ENCODE results near the gene AMPD3. TPM values are rescaled to one million over a fixed set of nuclear protein-coding genes. Genes with fewer than 3 reads are reported as not detected.

AMPD3 gene
- total and polyA plus RNA-seq, 2 of the 13 experiments (the other 11 are each of a cell fraction or from before 2014, with no cell fraction given), result 0.33 to 2.3 TPM

DNA sequence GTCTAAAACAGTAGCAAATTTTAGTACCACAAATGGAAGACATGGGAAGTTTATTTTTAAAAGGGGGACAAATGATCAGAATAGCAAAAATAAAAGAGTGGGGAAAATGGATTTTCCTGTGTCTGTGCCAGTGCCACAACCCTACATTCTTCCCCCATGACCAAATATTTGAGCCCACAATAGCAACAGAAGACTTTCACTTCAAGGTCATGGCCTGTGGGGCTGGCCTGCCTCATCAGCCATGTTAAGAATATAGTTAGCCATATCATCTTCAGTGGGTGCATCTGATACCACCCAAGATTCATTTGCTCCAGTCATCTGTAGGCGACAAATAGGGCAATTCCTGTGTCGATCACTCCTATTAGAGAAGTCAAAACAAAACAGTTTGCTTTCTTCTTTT is 59.6 kb downstream of the AMPD3 start (continued):
- TF ChIP-seq, protein P1, sequence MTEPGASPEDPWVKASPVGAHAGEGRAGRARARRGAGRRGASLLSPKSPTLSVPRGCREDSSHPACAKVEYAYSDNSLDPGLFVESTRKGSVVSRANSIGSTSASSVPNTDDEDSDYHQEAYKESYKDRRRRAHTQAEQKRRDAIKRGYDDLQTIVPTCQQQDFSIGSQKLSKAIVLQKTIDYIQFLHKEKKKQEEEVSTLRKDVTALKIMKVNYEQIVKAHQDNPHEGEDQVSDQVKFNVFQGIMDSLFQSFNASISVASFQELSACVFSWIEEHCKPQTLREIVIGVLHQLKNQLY (CRISPR knock-in tag; IDR thresholded peaks at IDR 0.05), result no peak
- no peak for TF ChIP-seq TBX3 (IDR thresholded peaks at IDR 0.05; ENCODE audit: borderline replicate concordance)
- no peak for TF ChIP-seq SCMH1 (CRISPR knock-in tag; IDR thresholded peaks at IDR 0.05; ENCODE audit: borderline replicate concordance)
- no peak for TF ChIP-seq ZNF761 (CRISPR knock-in tag; conservative IDR thresholded peaks at IDR 0.05)
- TF ChIP-seq ZNF317 (CRISPR knock-in tag; IDR thresholded peaks at IDR 0.05), result no peak
- TF ChIP-seq, protein P2, sequence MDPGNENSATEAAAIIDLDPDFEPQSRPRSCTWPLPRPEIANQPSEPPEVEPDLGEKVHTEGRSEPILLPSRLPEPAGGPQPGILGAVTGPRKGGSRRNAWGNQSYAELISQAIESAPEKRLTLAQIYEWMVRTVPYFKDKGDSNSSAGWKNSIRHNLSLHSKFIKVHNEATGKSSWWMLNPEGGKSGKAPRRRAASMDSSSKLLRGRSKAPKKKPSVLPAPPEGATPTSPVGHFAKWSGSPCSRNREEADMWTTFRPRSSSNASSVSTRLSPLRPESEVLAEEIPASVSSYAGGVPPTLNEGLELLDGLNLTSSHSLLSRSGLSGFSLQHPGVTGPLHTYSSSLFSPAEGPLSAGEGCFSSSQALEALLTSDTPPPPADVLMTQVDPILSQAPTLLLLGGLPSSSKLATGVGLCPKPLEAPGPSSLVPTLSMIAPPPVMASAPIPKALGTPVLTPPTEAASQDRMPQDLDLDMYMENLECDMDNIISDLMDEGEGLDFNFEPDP (CRISPR knock-in tag; conservative IDR thresholded peaks at IDR 0.05), result no peak
- TF ChIP-seq, protein P3, sequence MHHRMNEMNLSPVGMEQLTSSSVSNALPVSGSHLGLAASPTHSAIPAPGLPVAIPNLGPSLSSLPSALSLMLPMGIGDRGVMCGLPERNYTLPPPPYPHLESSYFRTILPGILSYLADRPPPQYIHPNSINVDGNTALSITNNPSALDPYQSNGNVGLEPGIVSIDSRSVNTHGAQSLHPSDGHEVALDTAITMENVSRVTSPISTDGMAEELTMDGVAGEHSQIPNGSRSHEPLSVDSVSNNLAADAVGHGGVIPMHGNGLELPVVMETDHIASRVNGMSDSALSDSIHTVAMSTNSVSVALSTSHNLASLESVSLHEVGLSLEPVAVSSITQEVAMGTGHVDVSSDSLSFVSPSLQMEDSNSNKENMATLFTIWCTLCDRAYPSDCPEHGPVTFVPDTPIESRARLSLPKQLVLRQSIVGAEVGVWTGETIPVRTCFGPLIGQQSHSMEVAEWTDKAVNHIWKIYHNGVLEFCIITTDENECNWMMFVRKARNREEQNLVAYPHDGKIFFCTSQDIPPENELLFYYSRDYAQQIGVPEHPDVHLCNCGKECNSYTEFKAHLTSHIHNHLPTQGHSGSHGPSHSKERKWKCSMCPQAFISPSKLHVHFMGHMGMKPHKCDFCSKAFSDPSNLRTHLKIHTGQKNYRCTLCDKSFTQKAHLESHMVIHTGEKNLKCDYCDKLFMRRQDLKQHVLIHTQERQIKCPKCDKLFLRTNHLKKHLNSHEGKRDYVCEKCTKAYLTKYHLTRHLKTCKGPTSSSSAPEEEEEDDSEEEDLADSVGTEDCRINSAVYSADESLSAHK (CRISPR knock-in tag; IDR thresholded peaks at IDR 0.05; ENCODE audit: borderline replicate concordance), result no peak

DNA sequence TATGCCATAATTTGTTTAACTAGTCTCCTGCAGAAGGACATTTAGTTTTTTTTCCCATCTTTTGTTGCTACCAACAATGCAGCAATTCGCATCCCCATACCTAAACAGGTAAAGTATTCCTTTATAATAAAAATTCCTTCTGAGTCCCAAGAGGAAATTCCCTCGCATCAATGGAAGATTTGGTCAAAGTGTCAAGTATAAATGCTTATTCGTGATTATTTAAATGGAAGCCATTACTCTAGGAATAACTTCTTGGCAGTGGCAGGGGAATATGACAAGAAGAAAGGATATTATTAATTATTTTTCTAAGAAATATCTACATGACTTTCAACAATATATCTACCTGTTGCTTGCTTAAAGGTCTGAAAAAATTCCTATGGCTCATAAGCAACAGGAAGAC is 60.4 kb downstream of the AMPD3 start:
- no peak overlapping the region for H3K4me3 ChIP-seq (replicated peaks in 1 of 3; ENCODE audit: insufficient read depth in 1 of 3, low read depth in 2 of 3, low read length in 3 of 3)
- in situ Hi-C loops (cut with HindIII; ENCODE audit: extremely low pct_ligation_motif_present, low pct_unique_long_range_greater_than_20kb) (no loop called here), intact Hi-C loops (cut with micrococcal nuclease; ENCODE audit: unreplicated experiment) (no loop called here)
- no peaks in the 10 kb centered on the region for H3K79me2 ChIP-seq (ENCODE audit: insufficient read depth, low read length)
- no TSS peak for BruUV-seq (replicated peaks)
- H4K20me1 ChIP-seq (ENCODE audit: insufficient read depth, low read length), result no peaks in the 10 kb centered on the region
- H3K27ac ChIP-seq (ENCODE audit: extremely low read length, insufficient read depth, low read length), result no peak overlapping the region
- H3K4me2 ChIP-seq (ENCODE audit: low read depth, low read length), result no peak overlapping the region
- TF ChIP-seq ZBTB38 (CRISPR knock-in tag; IDR thresholded peaks at IDR 0.05) (no peak), FLYWCH1 (CRISPR knock-in tag; IDR thresholded peaks at IDR 0.05) (no peak), MAFK (conservative IDR thresholded peaks at IDR 0.05 in 1 of 2, IDR thresholded peaks at IDR 0.05 in 1 of 2; ENCODE audit: low read length in 2 of 2) (peak; percentile 28 to 45; a peak in 3 of 4 replicates), HDAC1 (CRISPR knock-in tag; IDR thresholded peaks at IDR 0.05) (no peak), MEF2D (CRISPR knock-in tag; IDR thresholded peaks at IDR 0.05) (no peak)
- TF ChIP-seq, protein P4, sequence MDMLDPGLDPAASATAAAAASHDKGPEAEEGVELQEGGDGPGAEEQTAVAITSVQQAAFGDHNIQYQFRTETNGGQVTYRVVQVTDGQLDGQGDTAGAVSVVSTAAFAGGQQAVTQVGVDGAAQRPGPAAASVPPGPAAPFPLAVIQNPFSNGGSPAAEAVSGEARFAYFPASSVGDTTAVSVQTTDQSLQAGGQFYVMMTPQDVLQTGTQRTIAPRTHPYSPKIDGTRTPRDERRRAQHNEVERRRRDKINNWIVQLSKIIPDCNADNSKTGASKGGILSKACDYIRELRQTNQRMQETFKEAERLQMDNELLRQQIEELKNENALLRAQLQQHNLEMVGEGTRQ (IDR thresholded peaks at IDR 0.05; ENCODE audit: low read depth, low read length), result no peak
- TF ChIP-seq, protein P4 (CRISPR knock-in tag; IDR thresholded peaks at IDR 0.05; ENCODE audit: borderline replicate concordance), result no peak
- H2AFZ ChIP-seq (ENCODE audit: low read length), result no peak overlapping the region
- no peaks in the 10 kb centered on the region for H3K9me3 ChIP-seq (ENCODE audit: low read length)
- ChIA-PET CTCF (ENCODE audit: low intra/inter-chr PET ratio, low total read pairs) (no interaction called here), POLR2A (no interaction called here)
- no peaks in the 10 kb centered on the region for H3K27me3 ChIP-seq (ENCODE audit: control insufficient read depth in 1 of 2, insufficient read depth in 2 of 2, low read length in 2 of 2)
- 93% methylated on average over 3 of the region's 3 CpGs for WGBS (ENCODE audit: low lambda C conversion rate)
- H3K36me3 ChIP-seq (replicated peaks in 1 of 2; ENCODE audit: control insufficient read depth in 1 of 2, insufficient read depth in 2 of 2, low read length in 2 of 2), result no peaks in the 10 kb centered on the region; a peak in 2 of 5 replicates
- DNase-seq (ENCODE audit: low spot score) (no peak), FAIRE-seq (no peak), ATAC-seq (no peak)
- no peaks in the 10 kb centered on the region for H3K4me1 ChIP-seq (ENCODE audit: insufficient read depth, low read length)
- no peak overlapping the region for H3K9ac ChIP-seq (ENCODE audit: insufficient read depth, low read depth, low read length)

All from HepG2 (cell line).